GM06990 (cell line): Measurements from ENCODE around the gene HCFC2.
A peak's percentile ranks its signal among the peaks of the same experiment; 100 is the strongest.

Source experiments
- DNase-seq: peaks from one replicate; pipeline ENCODE4 v3.0.0-alpha.2; 2011; ENCODE audit not compliant: insufficient read length; ENCODE audit errors: extremely low read depth
- H3K27me3 ChIP-seq: replicated peaks from 2 replicates; pipeline ENCODE4 v1.6.0; 2011; ENCODE audit warnings: low read length; ENCODE audit not compliant: control insufficient read depth, insufficient read depth
- H3K36me3 ChIP-seq: 2 replicates; pipeline ENCODE4 v1.5.1; 2011; ENCODE audit warnings: low read length; ENCODE audit not compliant: control insufficient read depth, insufficient read depth
- H3K4me3 ChIP-seq: replicated peaks from 2 replicates; pipeline ENCODE4 v1.5.1; 2011; ENCODE audit warnings: low read depth, mild to moderate bottlenecking, control low read depth, low read length
- CTCF ChIP-seq: IDR thresholded peaks from 2 replicates; pipeline ENCODE4 v1.5.1; 2011; ENCODE audit warnings: low read length, control low read depth, mild to moderate bottlenecking, inconsistent platforms; ENCODE audit not compliant: insufficient read depth, poor library complexity, severe bottlenecking

HCFC2 gene

DNA sequence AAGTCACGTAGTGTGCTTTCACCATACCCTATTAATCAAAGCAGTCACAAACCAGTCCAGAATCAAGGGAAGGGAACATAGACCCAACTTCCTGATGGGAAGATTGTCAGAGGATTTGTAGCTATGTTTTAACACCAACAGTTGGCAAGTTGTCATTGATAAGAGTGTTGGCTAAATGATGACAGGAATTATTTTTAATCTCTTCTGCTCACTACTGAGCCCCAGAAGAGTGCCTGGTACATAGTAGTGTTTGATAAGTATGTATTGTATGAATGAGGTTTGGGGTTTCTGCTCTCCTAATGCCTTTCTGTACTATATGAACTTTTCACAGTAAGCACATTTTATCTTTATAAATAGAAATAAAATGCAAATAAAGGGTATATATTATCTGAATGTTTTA lies 14.7 kb downstream of the HCFC2 start:
- no peak for TF ChIP-seq CTCF
- no peak for DNase-seq
- Histone ChIP-seq H3K27me3 (no peaks in the 10 kb centered on the region), H3K36me3 (no peaks in the 10 kb centered on the region), H3K4me3 (no peak overlapping the region)

GRCh38 chr12:104080764-104081163 lies 16.4 kb downstream of the HCFC2 start:
- no peak for DNase-seq
- H3K27me3 ChIP-seq, result no peaks in the 10 kb centered on the region
- no peaks in the 10 kb centered on the region for H3K36me3 ChIP-seq
- no peak for TF ChIP-seq CTCF
- no peak overlapping the region for H3K4me3 ChIP-seq

DNA sequence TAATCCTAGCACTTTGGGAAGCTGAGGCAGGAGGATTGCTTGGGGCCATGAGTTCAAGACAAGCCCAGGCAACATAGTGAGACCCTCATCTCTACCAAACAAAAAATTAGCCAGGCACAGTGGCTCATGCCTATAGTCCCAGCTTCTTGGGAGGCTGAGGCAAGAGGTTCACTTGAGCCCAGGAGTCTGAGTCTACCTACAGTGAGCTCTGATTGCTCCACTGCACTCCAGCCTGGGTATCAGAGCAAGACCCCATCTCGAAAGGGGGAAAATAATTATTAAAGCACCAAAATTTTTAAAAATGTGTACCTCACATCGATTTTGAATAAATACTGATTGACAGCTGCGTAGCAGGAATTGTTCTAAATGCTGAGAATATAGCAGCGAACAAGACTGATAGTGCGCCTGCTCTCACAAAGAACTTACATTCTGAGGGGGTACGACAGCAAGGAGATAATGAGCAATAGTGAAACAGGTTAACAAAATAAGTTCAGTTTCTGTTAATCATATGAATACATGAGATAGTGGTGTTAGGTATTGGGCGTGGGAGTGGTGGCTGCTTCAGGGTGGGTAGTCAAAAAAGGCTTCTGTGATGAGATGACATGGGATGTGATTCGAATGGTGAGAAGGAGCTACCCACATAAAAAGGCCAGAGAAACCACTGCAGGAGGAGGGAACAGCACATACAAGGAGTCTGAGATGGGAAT lies 19.6 kb downstream of the HCFC2 start:
- H3K27me3 ChIP-seq, result no peaks in the 10 kb centered on the region
- no peak for TF ChIP-seq CTCF
- H3K4me3 ChIP-seq, result no peak overlapping the region
- H3K36me3 ChIP-seq, result peaks cover under 1% of the 10 kb centered on the region; the same call in 1 of the 2 replicates
- DNase-seq, result peak; percentile 30

DNA sequence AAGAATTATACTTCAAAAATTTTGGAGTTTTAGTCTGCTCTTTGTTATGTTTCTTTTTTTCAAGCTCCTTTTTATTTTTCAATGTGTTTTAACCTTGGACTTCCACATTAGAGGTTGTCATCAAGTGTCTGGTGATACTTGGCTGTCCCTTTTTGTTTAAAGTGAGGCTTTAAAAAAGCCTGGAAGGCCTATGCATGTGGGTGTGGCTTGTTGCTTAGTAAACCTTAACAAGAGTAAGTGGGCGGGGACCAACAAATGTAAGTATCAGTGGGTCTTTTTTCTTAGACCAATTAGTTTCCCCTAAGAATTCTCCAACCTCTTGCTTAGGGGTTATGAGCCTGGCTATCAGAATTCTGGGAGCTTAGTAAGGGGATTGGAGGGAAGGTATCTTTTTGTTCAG lies 26.4 kb downstream of the HCFC2 start:
- TF ChIP-seq CTCF, result no peak
- H3K36me3 ChIP-seq, result peaks cover 2% of the 10 kb centered on the region; the same call in 1 of the 2 replicates
- H3K27me3 ChIP-seq, result no peaks in the 10 kb centered on the region
- no peak overlapping the region for H3K4me3 ChIP-seq
- no peak for DNase-seq

GRCh38 chr12:104091136-104091535 lies 26.8 kb downstream of the HCFC2 start:
- Histone ChIP-seq H3K27me3 (no peaks in the 10 kb centered on the region), H3K36me3 (peaks cover 2% of the 10 kb centered on the region; the same call in 1 of the 2 replicates), H3K4me3 (no peak overlapping the region)
- TF ChIP-seq CTCF, result no peak
- DNase-seq, result no peak
